Breast epithelium (tissue), 4 donors: ENCODE data around the gene BAG5. TPM values are rescaled to one million over a fixed set of nuclear protein-coding genes. Genes with fewer than 3 reads are reported as not detected.
"Not testable (repeated sequence)": the region's sequence is repeated elsewhere in the genome, so short reads cannot be mapped to it uniquely, and the experiment has no call there.

ENCODE experiments used
- DNase-seq, 2 donors: peaks; one replicate each; pipeline ENCODE4 v3.0.0-alpha.2; 2019; ENCODE audit warnings: low spot score in 2 of 2
- H3K27ac ChIP-seq, 2 donors: fragments of 200-600 bp; sonication (generic) in 1 of 2; one replicate each; pipeline ENCODE4 v1.5.1; 2016 to 2019; ENCODE audit warnings: mild to moderate bottlenecking in 1 of 2
- H3K27me3 ChIP-seq, 2 donors: fragments of 200-600 bp; sonication (generic) in 1 of 2; one replicate each; pipeline versions ENCODE4 v1.5.1 to v1.6.0; 2017 to 2019; ENCODE audit warnings: control low read depth in 1 of 2, mild to moderate bottlenecking in 1 of 2
- H3K36me3 ChIP-seq: fragments of 200-600 bp; one replicate; pipeline ENCODE4 v1.5.1; 2019
- H3K4me1 ChIP-seq, 2 donors: fragments of 200-600 bp; sonication (generic); one replicate each; pipeline ENCODE4 v1.5.1; 2016 to 2019; ENCODE audit warnings: control low read depth in 1 of 2
- H3K4me3 ChIP-seq, 3 donors: fragments of 200-600 bp; sonication (generic); 1 replicate in 2 of 3; 2 replicates in 1 of 3; pipeline ENCODE4 v1.5.1; 2016 to 2019; ENCODE audit warnings: mild to moderate bottlenecking in 3 of 3, moderate library complexity in 2 of 3
- H3K9me3 ChIP-seq, 2 donors: fragments of 200-600 bp; sonication (generic) in 1 of 2; one replicate each; pipeline ENCODE4 v1.5.1; 2016 to 2019; ENCODE audit warnings: control low read depth in 1 of 2
- CTCF ChIP-seq, 3 donors: fragments of 450-650 bp; IDR thresholded peaks; one replicate each; pipeline ENCODE4 v1.5.1; 2016 to 2017; ENCODE audit warnings: antibody characterized with exemption in 3 of 3, mild to moderate bottlenecking in 3 of 3, moderate library complexity in 3 of 3
- POLR2A ChIP-seq: fragments of 450-650 bp; IDR thresholded peaks from one replicate; pipeline ENCODE4 v1.6.1; 2016; ENCODE audit warnings: antibody characterized with exemption, mild to moderate bottlenecking, moderate library complexity
- POLR2AphosphoS5 ChIP-seq, 3 donors: sonication (generic); formaldehyde crosslinking; IDR thresholded peaks; one replicate each; pipeline ENCODE4 v1.6.1; 2017; ENCODE audit warnings: antibody characterized with exemption in 3 of 3
- intact Hi-C: fragments of 100-400 bp; cut with DNase I; formaldehyde crosslinking; loops from one replicate; pipeline ENCODE4 v1.15.1; 2023; ENCODE audit warnings: low total_unique reads
- total RNA-seq, 3 donors: library from RNA; depleted of rRNA; stranded (reverse); fragments of >200 nt; gene quantifications; one replicate each; pipeline ENCODE4 v1.1.0, GENCODE V29; 2016

The BAG5 gene
- total RNA-seq, 3 donors from 2014 or later = 29.5 to 45.4 (median 38.5) TPM

GRCh38 chr14:103517721-103518421, 44.6 kb downstream of the BAG5 start:
- H3K36me3 ChIP-seq = no peaks in the 10 kb centered on the region
- DNase-seq = no peak
- intact Hi-C loops = no loop called here
- H3K4me1 ChIP-seq = peaks cover 4 to 10% of the 10 kb centered on the region in 2 donors
- peak overlapping the region; percentile 13 to 53 for H3K27ac ChIP-seq
- H3K9me3 ChIP-seq = no peaks in the 10 kb centered on the region
- TF ChIP-seq POLR2AphosphoS5 (IDR thresholded peaks at IDR 0.05) = no peak
- no peaks in the 10 kb centered on the region for H3K27me3 ChIP-seq
- H3K4me3 ChIP-seq = no peak overlapping the region

GRCh38 chr14:103517174-103517566, 45.3 kb downstream of the BAG5 start:
- no peaks in the 10 kb centered on the region for H3K9me3 ChIP-seq
- H3K27me3 ChIP-seq = no peaks in the 10 kb centered on the region
- no peak for TF ChIP-seq POLR2A
- TF ChIP-seq POLR2AphosphoS5 (IDR thresholded peaks at IDR 0.05) = no peak
- TF ChIP-seq CTCF (IDR thresholded peaks at IDR 0.05) = no peak
- H3K4me1 ChIP-seq = peaks cover 4 to 13% of the 10 kb centered on the region in 2 donors
- no peak overlapping the region for H3K27ac ChIP-seq
- DNase-seq = no peak
- intact Hi-C loops = no loop called here
- no peak overlapping the region for H3K4me3 ChIP-seq
- no peaks in the 10 kb centered on the region for H3K36me3 ChIP-seq

- H3K27me3 ChIP-seq = no peaks in the 10 kb centered on the region
- TF ChIP-seq POLR2A (no peak), POLR2AphosphoS5 (IDR thresholded peaks at IDR 0.05) (no peak), CTCF (IDR thresholded peaks at IDR 0.05) (no peak)
- H3K36me3 ChIP-seq = no peaks in the 10 kb centered on the region
- intact Hi-C loops = no loop called here
- no peak overlapping the region for H3K27ac ChIP-seq
- DNase-seq = peak in 1 of 2 donors; percentile 37
- H3K4me1 ChIP-seq = peaks cover 4 to 13% of the 10 kb centered on the region in 2 donors
- no peak overlapping the region for H3K4me3 ChIP-seq
- no peaks in the 10 kb centered on the region for H3K9me3 ChIP-seq
These were observed 45.9 kb downstream of the BAG5 start for GRCh38 chr14:103516426-103517173.

GRCh38 chr14:103514596-103515421, 47.6 kb downstream of the BAG5 start:
- Histone ChIP-seq H3K9me3 (no peaks in the 10 kb centered on the region), H3K4me3 (no peak overlapping the region), H3K27me3 (no peaks in the 10 kb centered on the region), H3K4me1 (peaks cover 4 to 13% of the 10 kb centered on the region in 2 donors), H3K27ac (no peak overlapping the region), H3K36me3 (no peaks in the 10 kb centered on the region)
- peak in 1 of 2 donors; percentile 34 for DNase-seq
- no peak for TF ChIP-seq POLR2A
- no peak for TF ChIP-seq POLR2AphosphoS5 (IDR thresholded peaks at IDR 0.05)
- TF ChIP-seq CTCF (IDR thresholded peaks at IDR 0.05) = no peak
- intact Hi-C loops = no loop called here

- DNase-seq = peak; percentile 66 to 95
- Histone ChIP-seq H3K9me3 (no peaks in the 10 kb centered on the region), H3K4me1 (peaks cover 4 to 13% of the 10 kb centered on the region in 2 donors), H3K27ac (peak overlapping the region; percentile 82 to 90), H3K27me3 (no peaks in the 10 kb centered on the region), H3K4me3 (no peak overlapping the region), H3K36me3 (no peaks in the 10 kb centered on the region)
- TF ChIP-seq CTCF (IDR thresholded peaks at IDR 0.05) (no peak), POLR2AphosphoS5 (IDR thresholded peaks at IDR 0.05) (no peak), POLR2A (no peak)
- intact Hi-C loops = no loop called here
These were observed 49.5 kb downstream of the BAG5 start for GRCh38 chr14:103512701-103513611.

GRCh38 chr14:103512180-103512579, 50.3 kb downstream of the BAG5 start:
- H3K4me3 ChIP-seq, H3K9me3 ChIP-seq, H3K36me3 ChIP-seq, H3K27me3 ChIP-seq, intact Hi-C loops, DNase-seq: not testable (repeated sequence)
- H3K4me1 ChIP-seq = peaks cover 4 to 13% of the 10 kb centered on the region in 2 donors
- peak overlapping the region; percentile 82 to 90 for H3K27ac ChIP-seq
